Loucy (cell line): ENCODE results near the gene DNASE1L3.
"Not testable (repeated sequence)": the region's sequence is repeated elsewhere in the genome, so short reads cannot be mapped to it uniquely, and the experiment has no call there.

Experiments
- H2AFZ ChIP-seq: fragments of 200-600 bp; sonication (generic); 2 replicates; pipeline ENCODE4 v1.6.0; 2016; ENCODE audit warnings: antibody characterized with exemption, mild to moderate bottlenecking, low read length, moderate library complexity
- H3F3A ChIP-seq: fragments of 200-600 bp; 2 replicates; pipeline ENCODE4 v1.6.0; 2016; ENCODE audit warnings: antibody characterized with exemption, low read depth, mild to moderate bottlenecking
- H3K27me3 ChIP-seq: fragments of 200-600 bp; sonication (generic); 2 replicates; pipeline ENCODE4 v1.6.1; 2014; ENCODE audit warnings: low read length, mild to moderate bottlenecking; ENCODE audit not compliant: insufficient read depth, poor library complexity, severe bottlenecking
- H3K36me3 ChIP-seq: fragments of 200-600 bp; sonication (generic); 2 replicates; pipeline ENCODE4 v1.6.1; 2016; ENCODE audit warnings: low read length; ENCODE audit not compliant: insufficient read depth
- H3K4me1 ChIP-seq: fragments of 200-600 bp; sonication (generic); 2 replicates; pipeline ENCODE4 v1.5.1; 2014; ENCODE audit warnings: low read length, mild to moderate bottlenecking; ENCODE audit not compliant: insufficient read depth, poor library complexity, severe bottlenecking
- H3K4me2 ChIP-seq: fragments of 200-600 bp; sonication (generic); 2 replicates; pipeline ENCODE4 v1.6.0; 2014; ENCODE audit warnings: antibody characterized with exemption, low read length, low read depth, mild to moderate bottlenecking; ENCODE audit not compliant: poor library complexity, severe bottlenecking
- H3K4me3 ChIP-seq: fragments of 200-600 bp; sonication (generic); 2 replicates; pipeline ENCODE4 v1.5.1; 2014; ENCODE audit warnings: low read length, mild to moderate bottlenecking, mixed read lengths; ENCODE audit not compliant: poor library complexity, severe bottlenecking
- H3K79me2 ChIP-seq: fragments of 200-600 bp; sonication (generic); 2 replicates; pipeline ENCODE4 v1.6.1; 2014; ENCODE audit warnings: low read length; ENCODE audit not compliant: insufficient read depth
- H3K9ac ChIP-seq: fragments of 200-600 bp; sonication (generic); 2 replicates; pipeline ENCODE4 v1.6.0; 2014; ENCODE audit warnings: mild to moderate bottlenecking, low read depth, low read length, moderate library complexity; ENCODE audit not compliant: poor library complexity, severe bottlenecking
- H3K9me2 ChIP-seq: fragments of 200-600 bp; sonication (generic); replicated peaks from 2 replicates; pipeline ENCODE4 v1.6.1; 2016; ENCODE audit warnings: low read depth, low read length, mixed read lengths
- H3K9me3 ChIP-seq: fragments of 200-600 bp; sonication (generic); 2 replicates; pipeline ENCODE4 v1.6.1; 2014; ENCODE audit warnings: mild to moderate bottlenecking, antibody characterized with exemption, low read length, low read depth; ENCODE audit not compliant: insufficient read depth
- H4K20me1 ChIP-seq: fragments of 200-600 bp; sonication (generic); 2 replicates; pipeline ENCODE4 v1.6.0; 2014; ENCODE audit warnings: antibody characterized with exemption, low read length, mild to moderate bottlenecking; ENCODE audit not compliant: insufficient read depth, poor library complexity, severe bottlenecking
- EZH2phosphoT487 ChIP-seq: fragments of 200-600 bp; IDR thresholded peaks from 2 replicates; pipeline ENCODE4 v1.6.1; 2018; ENCODE audit warnings: antibody characterized with exemption, mild to moderate bottlenecking, moderate library complexity, borderline replicate concordance
- TF ChIP-seq, protein P1 (sequence below): fragments of 200-600 bp; sonication (generic); conservative IDR thresholded peaks from 2 replicates; pipeline ENCODE4 v1.5.1; 2014; ENCODE audit warnings: mild to moderate bottlenecking, antibody characterized with exemption, low read length

The DNASE1L3 gene

DNA sequence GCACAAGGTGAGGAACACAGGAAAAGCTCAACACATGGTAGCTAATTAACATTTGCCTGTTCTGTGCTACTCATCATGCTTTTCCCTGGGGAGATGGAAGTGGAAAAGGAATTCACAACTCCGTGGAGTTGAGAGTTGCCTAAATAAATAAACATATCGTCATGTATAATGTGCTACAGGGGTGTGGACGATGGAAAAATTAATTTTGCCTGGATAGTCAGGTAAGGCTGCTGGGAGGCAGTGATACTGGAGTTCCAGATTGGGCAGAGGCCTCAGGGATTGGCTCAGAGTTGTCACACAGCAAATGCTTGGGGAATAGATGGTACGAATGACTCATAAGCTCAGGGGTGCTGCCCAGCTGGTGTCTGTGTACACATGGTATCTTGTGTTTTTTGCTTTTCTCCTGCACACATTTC is 23.8 kb upstream of the DNASE1L3 start:
- TF ChIP-seq, protein P1, sequence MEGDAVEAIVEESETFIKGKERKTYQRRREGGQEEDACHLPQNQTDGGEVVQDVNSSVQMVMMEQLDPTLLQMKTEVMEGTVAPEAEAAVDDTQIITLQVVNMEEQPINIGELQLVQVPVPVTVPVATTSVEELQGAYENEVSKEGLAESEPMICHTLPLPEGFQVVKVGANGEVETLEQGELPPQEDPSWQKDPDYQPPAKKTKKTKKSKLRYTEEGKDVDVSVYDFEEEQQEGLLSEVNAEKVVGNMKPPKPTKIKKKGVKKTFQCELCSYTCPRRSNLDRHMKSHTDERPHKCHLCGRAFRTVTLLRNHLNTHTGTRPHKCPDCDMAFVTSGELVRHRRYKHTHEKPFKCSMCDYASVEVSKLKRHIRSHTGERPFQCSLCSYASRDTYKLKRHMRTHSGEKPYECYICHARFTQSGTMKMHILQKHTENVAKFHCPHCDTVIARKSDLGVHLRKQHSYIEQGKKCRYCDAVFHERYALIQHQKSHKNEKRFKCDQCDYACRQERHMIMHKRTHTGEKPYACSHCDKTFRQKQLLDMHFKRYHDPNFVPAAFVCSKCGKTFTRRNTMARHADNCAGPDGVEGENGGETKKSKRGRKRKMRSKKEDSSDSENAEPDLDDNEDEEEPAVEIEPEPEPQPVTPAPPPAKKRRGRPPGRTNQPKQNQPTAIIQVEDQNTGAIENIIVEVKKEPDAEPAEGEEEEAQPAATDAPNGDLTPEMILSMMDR: no peak
- no peak for TF ChIP-seq EZH2phosphoT487
- no peaks in the 10 kb centered on the region for H3F3A ChIP-seq
- H3K9ac ChIP-seq: no peak overlapping the region
- H2AFZ ChIP-seq: no peak overlapping the region
- H3K27me3 ChIP-seq: no peaks in the 10 kb centered on the region
- no peak overlapping the region for H3K4me2 ChIP-seq
- H3K36me3 ChIP-seq: no peaks in the 10 kb centered on the region
- no peaks in the 10 kb centered on the region for H3K9me2 ChIP-seq
- H3K4me1 ChIP-seq: peaks cover 9% of the 10 kb centered on the region
- H3K9me3 ChIP-seq: no peaks in the 10 kb centered on the region
- no peak overlapping the region for H3K4me3 ChIP-seq
- H3K79me2 ChIP-seq: no peaks in the 10 kb centered on the region
- no peaks in the 10 kb centered on the region for H4K20me1 ChIP-seq

DNA sequence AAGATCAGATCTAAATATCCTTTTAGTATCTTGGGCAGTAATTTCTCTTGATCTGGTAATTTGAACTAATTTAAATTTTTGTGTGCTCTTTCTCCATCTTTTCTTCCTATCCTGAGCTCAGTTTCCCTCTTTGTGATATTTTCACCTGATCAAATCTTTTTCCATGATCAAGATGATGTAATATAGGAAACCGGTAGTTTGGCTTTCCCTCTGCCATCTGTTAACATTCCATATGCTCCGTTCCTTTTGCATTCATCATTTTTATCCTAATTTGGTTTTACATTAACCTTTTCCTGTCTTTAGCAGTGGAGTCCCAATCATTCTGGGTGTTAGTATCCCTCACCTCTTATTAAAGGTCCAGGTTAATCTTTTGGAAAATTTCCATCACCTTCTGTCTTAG is 20.9 kb upstream of the DNASE1L3 start:
- Histone ChIP-seq H3K4me2 (no peak overlapping the region), H3K27me3 (no peaks in the 10 kb centered on the region), H4K20me1 (no peaks in the 10 kb centered on the region), H3K4me3 (no peak overlapping the region), H3K79me2 (no peaks in the 10 kb centered on the region), H3K9me3 (no peaks in the 10 kb centered on the region), H2AFZ (no peak overlapping the region), H3K36me3 (no peaks in the 10 kb centered on the region), H3F3A (no peaks in the 10 kb centered on the region), H3K4me1 (peaks cover 4% of the 10 kb centered on the region), H3K9ac (no peak overlapping the region), H3K9me2 (no peaks in the 10 kb centered on the region)
- TF ChIP-seq EZH2phosphoT487: no peak
- TF ChIP-seq, protein P1: no peak

DNA sequence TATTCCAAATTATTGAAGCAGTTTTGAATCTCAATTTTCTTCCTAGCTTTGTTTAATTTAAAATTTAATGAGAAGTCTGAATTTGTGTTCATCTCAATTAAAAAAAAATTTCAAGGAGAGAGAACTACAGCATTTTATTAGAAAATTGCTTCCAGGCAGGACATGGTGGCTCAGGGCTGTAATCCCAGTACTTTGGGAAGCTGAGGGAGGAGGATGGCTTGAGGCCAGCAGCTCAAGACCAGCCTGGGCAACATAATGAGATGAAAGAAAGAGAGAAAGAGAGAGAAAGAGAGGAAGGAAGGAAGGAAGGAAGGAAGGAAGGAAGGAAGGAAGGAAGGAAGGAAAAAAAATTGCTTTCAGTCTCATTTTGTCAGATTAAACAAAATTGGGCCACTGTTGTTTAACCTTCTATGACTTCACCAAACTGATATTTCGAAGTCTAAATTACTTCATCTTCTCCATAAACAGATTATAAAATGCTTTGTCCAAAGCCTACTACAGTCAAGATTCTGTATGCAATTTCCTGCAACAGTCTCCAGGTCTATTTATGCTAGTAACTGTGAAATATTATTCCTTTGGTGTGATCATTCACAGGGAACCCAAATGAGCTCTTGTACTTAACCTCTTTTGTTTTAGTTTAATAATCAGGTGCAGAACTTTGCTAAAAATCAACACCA is 20.2 kb upstream of the DNASE1L3 start:
- Histone ChIP-seq H4K20me1 (no peaks in the 10 kb centered on the region), H3K79me2 (no peaks in the 10 kb centered on the region), H3K27me3 (no peaks in the 10 kb centered on the region), H3K4me1 (peaks cover 3% of the 10 kb centered on the region), H3F3A (no peaks in the 10 kb centered on the region), H3K9ac (no peak overlapping the region), H3K4me2 (no peak overlapping the region), H3K9me3 (no peaks in the 10 kb centered on the region), H3K4me3 (no peak overlapping the region), H3K9me2 (no peaks in the 10 kb centered on the region), H3K36me3 (no peaks in the 10 kb centered on the region), H2AFZ (no peak overlapping the region)
- TF ChIP-seq, protein P1: no peak
- TF ChIP-seq EZH2phosphoT487: no peak

DNA sequence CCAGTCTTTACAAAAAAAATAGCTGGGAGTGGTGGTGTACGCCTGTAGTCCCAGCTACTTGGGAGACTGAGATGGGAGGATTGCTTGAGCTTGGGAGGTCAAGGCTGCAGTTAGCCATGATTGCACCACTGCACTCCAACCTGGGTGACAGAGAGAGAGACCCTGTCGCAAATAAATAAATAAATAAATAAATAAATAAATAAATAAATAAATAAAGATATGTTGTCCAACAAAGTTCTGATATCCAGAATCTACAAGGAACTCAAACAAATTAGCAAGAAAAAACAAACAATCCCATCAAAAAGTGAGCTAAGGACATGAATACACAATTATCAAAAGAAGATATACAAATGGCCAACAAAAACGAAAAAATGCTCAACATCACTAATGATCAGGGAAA is 17.2 kb upstream of the DNASE1L3 start:
- H3K9ac ChIP-seq: not testable (repeated sequence)

More for the DNA sequence above, 17.2 kb upstream of the DNASE1L3 start:
- H3K36me3 ChIP-seq, H4K20me1 ChIP-seq, H3K9me2 ChIP-seq, H3K4me3 ChIP-seq, H3K9me3 ChIP-seq, H2AFZ ChIP-seq, H3K79me2 ChIP-seq, H3F3A ChIP-seq, H3K4me1 ChIP-seq, H3K4me2 ChIP-seq, H3K27me3 ChIP-seq: not testable (repeated sequence)
